GM18505 (cell line): ENCODE data around the gene CHMP1A.
"Not testable (repeated sequence)": the region's sequence is repeated elsewhere in the genome, so short reads cannot be mapped to it uniquely, and the experiment has no call there.

Experiments
- ATAC-seq: cut with Tn5 transposase; IDR thresholded peaks from one replicate; pipeline ENCODE4 v1.9.1; 2021; ENCODE audit not compliant: unreplicated experiment
- POLR2A ChIP-seq: IDR thresholded peaks from 4 replicates; pipeline ENCODE4 v1.6.1; 2011; ENCODE audit warnings: borderline replicate concordance; ENCODE audit not compliant: insufficient read depth, insufficient read length; ENCODE audit errors: extremely low read depth

Gene CHMP1A

GRCh38 chr16:89657442-89658220 lies at the start of gene CHMP1A, which contains the start of gene SPATA33:
Gene CHMP1A (minus strand): TSS chr16:89657708. CDS start chr16:89657588, 120 bp downstream.
Gene SPATA33 (plus strand): TSS chr16:89657836. CDS start chr16:89657912, 76 bp downstream.
- peak; percentile 80 for TF ChIP-seq POLR2A
- peak; percentile 89 for ATAC-seq

DNA sequence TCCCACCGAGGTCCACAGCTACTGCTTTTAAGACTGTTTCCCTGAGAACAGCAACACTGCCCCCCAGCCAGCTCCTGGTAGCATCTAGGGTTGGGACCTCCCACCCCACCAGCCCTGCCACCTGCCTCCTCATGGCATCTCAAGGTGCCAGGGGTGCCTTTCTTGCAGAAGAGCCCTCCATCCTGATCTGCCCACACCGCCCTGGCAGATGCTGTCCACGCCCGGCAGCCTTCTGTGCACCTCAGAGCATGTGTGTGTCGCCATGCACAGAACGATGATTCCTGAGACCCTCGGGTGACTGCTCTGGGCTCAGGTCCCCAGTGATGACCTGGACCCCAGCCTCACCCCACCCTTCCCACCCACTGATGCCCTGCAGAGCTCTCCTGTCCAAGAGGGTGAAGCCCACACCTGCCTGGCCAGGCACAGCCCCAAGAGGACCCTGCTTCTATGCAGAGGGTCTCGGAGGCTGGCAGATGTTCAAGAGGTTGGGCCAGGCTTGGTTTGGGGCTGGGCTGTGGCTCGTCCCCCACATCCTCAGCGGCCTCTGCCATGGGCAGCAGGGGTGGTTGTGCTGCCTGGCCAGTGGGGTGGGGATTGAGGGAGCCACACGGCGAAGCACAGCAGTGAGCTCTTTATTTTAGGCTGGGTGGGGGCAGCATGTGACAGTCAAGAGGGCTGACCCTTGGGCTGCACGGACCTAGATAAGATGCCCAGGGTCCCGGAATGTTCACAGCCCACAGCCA lies 49.2 kb upstream of the CHMP1A start:
- TF ChIP-seq POLR2A, result no peak
- no peak for ATAC-seq

DNA sequence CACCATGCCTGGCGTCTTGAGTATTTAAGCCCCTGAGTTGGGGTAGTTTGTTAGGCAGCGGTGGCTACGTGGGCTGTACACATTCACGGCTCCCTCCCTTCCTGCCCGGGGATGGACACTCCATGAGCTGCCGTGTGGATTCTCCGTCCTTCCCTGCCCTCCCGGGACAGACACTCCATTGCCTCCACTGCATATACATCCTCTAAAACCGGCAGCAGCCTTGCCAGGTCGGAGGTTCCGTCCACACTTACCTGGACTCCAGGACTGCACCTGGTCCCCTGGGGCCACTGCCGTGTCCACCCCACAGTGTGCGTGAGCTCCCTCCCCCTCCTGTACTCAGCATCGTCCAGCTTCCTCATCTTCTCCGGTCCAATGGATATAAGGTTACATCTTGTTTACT lies 47.5 kb upstream of the CHMP1A start:
- no peak for ATAC-seq
- no peak for TF ChIP-seq POLR2A

DNA sequence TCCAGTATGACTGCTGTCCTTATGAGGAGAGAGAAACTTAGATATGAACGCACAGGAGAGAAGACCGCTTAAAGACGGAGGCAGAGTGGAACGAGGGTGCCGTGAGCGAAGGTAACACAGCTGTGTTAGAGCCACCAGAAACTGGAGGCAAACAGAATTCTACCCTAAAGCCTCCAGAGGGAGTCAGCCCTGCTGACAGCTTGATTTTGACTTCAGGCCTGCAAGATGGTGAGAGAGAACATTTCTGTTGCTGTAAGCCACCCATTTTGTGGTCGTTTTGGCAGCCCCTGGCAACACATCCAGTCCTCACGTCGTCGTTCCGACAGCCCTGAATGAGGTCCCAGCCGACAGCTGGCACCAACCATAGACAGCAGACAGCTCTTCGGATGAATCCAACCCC lies 46.8 kb upstream of the CHMP1A start:
- no peak for TF ChIP-seq POLR2A
- no peak for ATAC-seq

- peak; percentile 65 for ATAC-seq
- peak; percentile 56 for TF ChIP-seq POLR2A
These were observed 44.2 kb upstream of the CHMP1A start, which contains the start of gene SPATA2L for GRCh38 chr16:89701425-89702406. Gene SPATA2L (minus strand): TSS chr16:89701705. CDS start chr16:89701232, 473 bp downstream.

DNA sequence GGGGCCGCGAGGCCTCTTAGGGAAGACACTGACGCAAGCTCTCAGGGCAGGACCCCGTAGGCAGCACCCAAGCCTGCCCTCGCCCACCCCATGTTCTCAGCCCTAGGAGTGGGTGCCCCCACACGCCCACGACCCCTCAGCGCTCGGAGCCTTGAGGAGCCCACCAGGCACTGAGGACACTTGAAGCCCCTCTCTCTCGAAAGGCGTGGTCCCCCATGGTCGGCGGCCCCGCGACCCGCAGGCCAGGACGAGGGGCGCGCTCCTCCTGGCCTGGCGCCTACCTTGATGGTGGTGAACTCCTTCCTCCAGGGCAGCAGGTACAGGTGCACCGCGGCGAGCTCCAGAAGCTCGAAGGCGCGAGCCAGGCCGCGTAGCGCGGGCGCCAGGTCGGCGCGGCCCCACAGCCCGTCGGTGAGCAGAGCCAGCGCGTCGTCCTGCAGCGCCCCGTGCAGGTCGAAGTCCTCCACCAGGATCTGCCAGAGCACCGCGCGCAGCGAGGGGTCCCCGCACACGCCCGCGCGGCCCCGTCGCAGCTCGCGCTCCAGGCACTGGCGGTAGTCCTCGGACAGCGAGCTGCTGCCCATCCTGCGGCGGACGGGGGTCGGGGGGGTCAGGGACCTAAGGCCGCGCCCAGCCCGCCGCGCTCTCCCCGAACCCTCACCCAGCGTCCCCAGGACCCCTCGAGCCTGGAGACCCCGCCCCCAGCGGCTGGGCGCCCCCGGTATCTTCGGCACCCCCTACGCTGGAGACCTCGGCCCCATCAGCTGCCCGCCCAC lies 43.3 kb upstream of the CHMP1A start:
- peak; percentile 14 for ATAC-seq
- no peak for TF ChIP-seq POLR2A

DNA sequence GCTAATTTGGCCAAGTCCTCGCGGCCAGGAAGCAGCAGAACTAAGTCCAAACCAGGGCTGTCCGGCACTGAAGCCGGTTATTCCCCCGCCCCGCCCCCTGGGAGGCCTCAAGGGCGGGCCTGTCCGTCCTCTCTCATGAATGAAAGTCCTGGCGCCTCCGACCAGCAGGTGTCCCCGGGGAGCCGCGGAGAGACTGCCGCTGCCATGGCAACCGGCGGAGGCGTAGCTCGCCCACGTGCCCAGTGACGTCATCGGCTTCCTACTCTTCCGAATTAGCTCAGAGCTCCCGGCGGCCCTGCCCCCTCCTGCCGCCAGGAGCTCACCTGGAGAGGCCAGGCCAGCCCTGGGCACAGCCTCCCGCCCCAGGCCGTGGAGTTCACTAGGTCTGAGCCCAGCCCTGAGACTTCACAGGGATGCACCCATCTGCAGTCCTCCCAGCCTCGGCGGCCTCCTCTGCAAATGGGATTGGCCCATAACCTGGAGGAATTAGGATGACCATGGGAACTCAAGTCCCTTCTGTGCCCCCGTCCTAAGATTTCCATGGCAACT lies 42.7 kb upstream of the CHMP1A start:
- no peak for TF ChIP-seq POLR2A
- ATAC-seq, result peak; percentile 38

- not testable (repeated sequence) for ATAC-seq
These were observed 42.2 kb upstream of the CHMP1A start for GRCh38 chr16:89699629-89700099.

DNA sequence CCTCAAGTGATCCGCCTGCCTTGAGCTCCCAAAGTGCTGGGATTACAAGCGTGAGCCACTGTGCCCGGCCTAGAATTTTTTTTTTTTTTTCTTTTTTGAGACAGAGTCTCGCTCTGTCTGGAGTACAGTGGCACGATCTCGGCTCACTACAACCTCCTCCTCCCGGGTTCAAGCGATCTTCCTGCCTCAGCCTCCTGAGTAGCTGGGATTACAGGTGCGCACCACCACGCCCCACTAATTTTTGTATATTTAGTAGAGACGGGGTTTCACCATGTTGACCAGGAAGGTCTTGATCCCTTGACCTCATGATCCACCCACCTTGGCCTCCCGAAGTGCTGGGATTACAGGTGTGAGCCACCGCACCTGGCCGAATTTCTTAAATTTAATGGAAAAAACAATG lies 41.2 kb upstream of the CHMP1A start:
- ATAC-seq, result not testable (repeated sequence)

GRCh38 chr16:89697616-89698331 lies 40.3 kb upstream of the CHMP1A start:
- no peak for ATAC-seq
- TF ChIP-seq POLR2A, result no peak

DNA sequence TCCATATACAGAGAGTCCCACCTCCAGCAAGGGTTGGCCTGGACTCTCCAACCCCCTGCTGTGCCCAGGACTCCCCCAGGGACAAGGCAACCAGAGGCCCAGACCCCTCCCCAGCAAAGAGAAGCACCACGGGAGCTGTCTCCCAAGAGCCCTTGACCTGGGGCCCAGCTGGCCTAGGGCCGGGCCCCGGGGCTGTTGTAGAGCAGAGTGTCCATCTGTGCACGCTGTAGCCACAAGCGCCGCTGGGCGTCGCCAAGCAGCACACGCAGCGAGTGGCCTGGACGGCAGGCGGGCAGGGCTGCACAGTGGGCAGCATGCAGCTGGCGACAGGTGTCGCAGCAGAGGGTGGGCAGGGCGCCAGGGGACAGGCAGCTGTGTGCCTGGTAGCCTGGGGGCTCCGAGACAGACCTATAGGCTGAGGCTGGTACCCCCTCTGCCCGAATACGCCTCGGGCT lies 39.7 kb upstream of the CHMP1A start:
- TF ChIP-seq POLR2A, result no peak
- no peak for ATAC-seq
